GM23248 (cell line): Measurements from ENCODE around the gene GATAD2B. TPM values are rescaled to one million over a fixed set of nuclear protein-coding genes. Genes with fewer than 3 reads are reported as not detected.

ENCODE experiments used
- DNase-seq: peaks from one replicate; pipeline ENCODE4 v3.0.0-alpha.2; 2015
- H2AFZ ChIP-seq: fragments of 200-600 bp; sonication (generic); 2 replicates; pipeline ENCODE4 v1.6.1; 2016; ENCODE audit warnings: antibody characterized with exemption
- H3F3A ChIP-seq: fragments of 200-600 bp; sonication (generic); 2 replicates; pipeline ENCODE4 v1.6.1; 2016; ENCODE audit warnings: mild to moderate bottlenecking, antibody characterized with exemption, mixed run types; ENCODE audit not compliant: insufficient read depth
- H3K27ac ChIP-seq: fragments of 200-600 bp; sonication (generic); 2 replicates; pipeline ENCODE4 v1.5.1; 2016; ENCODE audit warnings: mild to moderate bottlenecking
- H3K27me3 ChIP-seq: fragments of 200-600 bp; sonication (generic); replicated peaks from 2 replicates; pipeline ENCODE4 v1.6.1; 2016; ENCODE audit warnings: mild to moderate bottlenecking; ENCODE audit not compliant: insufficient read depth
- H3K36me3 ChIP-seq: fragments of 200-600 bp; sonication (generic); 2 replicates; pipeline ENCODE4 v1.6.1; 2016; ENCODE audit warnings: low read depth, mild to moderate bottlenecking
- H3K4me1 ChIP-seq: fragments of 200-600 bp; sonication (generic); 2 replicates; pipeline ENCODE4 v1.6.1; 2016; ENCODE audit warnings: mild to moderate bottlenecking; ENCODE audit not compliant: insufficient read depth
- H3K4me2 ChIP-seq: fragments of 200-600 bp; sonication (generic); one replicate; pipeline ENCODE4 v1.6.1; 2016; ENCODE audit warnings: mild to moderate bottlenecking; ENCODE audit not compliant: unreplicated experiment
- H3K4me3 ChIP-seq: fragments of 200-600 bp; sonication (generic); 2 replicates; pipeline ENCODE4 v1.5.1; 2016; ENCODE audit warnings: mild to moderate bottlenecking
- H3K79me2 ChIP-seq: fragments of 200-600 bp; sonication (generic); 2 replicates; pipeline ENCODE4 v1.6.1; 2016; ENCODE audit warnings: mild to moderate bottlenecking; ENCODE audit not compliant: insufficient read depth
- H3K9ac ChIP-seq: fragments of 200-600 bp; sonication (generic); 2 replicates; pipeline ENCODE4 v1.6.1; 2016; ENCODE audit warnings: mild to moderate bottlenecking
- H3K9me2 ChIP-seq: fragments of 200-600 bp; sonication (generic); 2 replicates; pipeline ENCODE4 v1.6.1; 2016; ENCODE audit warnings: mixed run types, mild to moderate bottlenecking, moderate library complexity; ENCODE audit not compliant: insufficient read depth
- H3K9me3 ChIP-seq: fragments of 200-600 bp; sonication (generic); one replicate; pipeline ENCODE4 v1.6.1; 2017; ENCODE audit warnings: low read depth
- H4K20me1 ChIP-seq: fragments of 200-600 bp; sonication (generic); 2 replicates; pipeline ENCODE4 v1.6.0; 2016; ENCODE audit not compliant: insufficient read depth
- EZH2 ChIP-seq: fragments of 200-600 bp; sonication (generic); IDR thresholded peaks from 2 replicates; pipeline ENCODE4 v1.6.1; 2018; ENCODE audit warnings: antibody characterized with exemption, mild to moderate bottlenecking; ENCODE audit not compliant: insufficient read depth, poor library complexity, severe bottlenecking
- EZH2phosphoT487 ChIP-seq: fragments of 200-600 bp; sonication (generic); IDR thresholded peaks from 2 replicates; pipeline ENCODE4 v1.6.1; 2018; ENCODE audit warnings: antibody characterized with exemption, moderate library complexity, mild to moderate bottlenecking, low read depth; ENCODE audit not compliant: insufficient read depth
- WGBS, 2 experiments: methylation state at CpG; one replicate each; pipeline ENCODE4 v1.1.6; 2015 to 2017; ENCODE audit warnings: low lambda C conversion rate in 2 of 2, low coverage in 1 of 2; ENCODE audit errors: missing lambda C conversion rate in 2 of 2; 5-methylcytosine and 5-hydroxymethylcytosine counted together
- in situ Hi-C: fragments of 300-500 bp; cut with MboI; formaldehyde crosslinking; loops from 2 replicates; pipeline ENCODE4 v1.15.0; 2020
- polyA plus RNA-seq: library from polyadenylated mRNA; unstranded; fragments of >200 nt; fragmentation: Nextera tagmentation; extraction: Ambion mirVana; gene quantifications from 2 replicates; pipeline ENCODE4 v1.2.1, GENCODE V29; 2016
- total RNA-seq: library from RNA; depleted of rRNA; stranded (reverse); fragments of >200 nt; shearing (Covaris generic); gene quantifications from 2 replicates; pipeline ENCODE4 v1.2.3, GENCODE V29; 2014

Gene GATAD2B
- total and polyA plus RNA-seq, 2 experiments from 2014 or later: 3.3 to 3.9 TPM

GRCh38 chr1:153803470-153804056, 119.2 kb downstream of the GATAD2B start:
- Histone ChIP-seq H3K4me3 (no peak overlapping the region), H3K4me1 (peaks cover 11% of the 10 kb centered on the region), H3K9ac (no peak overlapping the region), H3K9me3 (no peaks in the 10 kb centered on the region), H4K20me1 (no peaks in the 10 kb centered on the region), H3K79me2 (no peaks in the 10 kb centered on the region), H3K9me2 (no peaks in the 10 kb centered on the region), H3K4me2 (no peak overlapping the region), H3K27me3 (no peaks in the 10 kb centered on the region), H2AFZ (no peak overlapping the region), H3F3A (no peaks in the 10 kb centered on the region), H3K27ac (no peak overlapping the region), H3K36me3 (no peaks in the 10 kb centered on the region)
- WGBS, 2 experiments: 65 to 78% methylated on average over 3 of the region's 3 CpGs
- TF ChIP-seq EZH2phosphoT487: no peak
- no peak for TF ChIP-seq EZH2
- in situ Hi-C loops: no loop called here
- no peak for DNase-seq

GRCh38 chr1:153801786-153802697, 120.7 kb downstream of the GATAD2B start:
- no peaks in the 10 kb centered on the region for H4K20me1 ChIP-seq

GRCh38 chr1:153801028-153801625, 121.6 kb downstream of the GATAD2B start:
- Histone ChIP-seq H3K4me3 (no peak overlapping the region), H4K20me1 (no peaks in the 10 kb centered on the region), H3K4me1 (peaks cover 11% of the 10 kb centered on the region), H3K9me2 (no peaks in the 10 kb centered on the region), H3K27me3 (no peaks in the 10 kb centered on the region), H3K27ac (no peak overlapping the region), H3K4me2 (no peak overlapping the region), H3K36me3 (no peaks in the 10 kb centered on the region), H3F3A (no peaks in the 10 kb centered on the region), H2AFZ (no peak overlapping the region), H3K79me2 (no peaks in the 10 kb centered on the region), H3K9me3 (no peaks in the 10 kb centered on the region), H3K9ac (no peak overlapping the region)
- in situ Hi-C loops: no loop called here
- no peak for DNase-seq
- no peak for TF ChIP-seq EZH2
- no peak for TF ChIP-seq EZH2phosphoT487
- WGBS, 2 experiments: 97 to 98% methylated on average over 6 of the region's 6 CpGs

More at GRCh38 chr1:153801786-153802697, 120.7 kb downstream of the GATAD2B start:
- no peak for DNase-seq
- Histone ChIP-seq H3K4me1 (peaks cover 11% of the 10 kb centered on the region), H3K27ac (no peak overlapping the region), H3F3A (no peaks in the 10 kb centered on the region), H3K4me2 (no peak overlapping the region), H3K4me3 (no peak overlapping the region), H3K9ac (no peak overlapping the region), H3K27me3 (no peaks in the 10 kb centered on the region), H3K9me3 (no peaks in the 10 kb centered on the region), H3K36me3 (no peaks in the 10 kb centered on the region), H3K79me2 (no peaks in the 10 kb centered on the region), H2AFZ (no peak overlapping the region), H3K9me2 (no peaks in the 10 kb centered on the region)
- no peak for TF ChIP-seq EZH2
- no peak for TF ChIP-seq EZH2phosphoT487
- 85 to 87% methylated on average over 7 of the region's 7 CpGs for WGBS, 2 experiments
- in situ Hi-C loops: no loop called here

- H3K4me3 ChIP-seq: no peak overlapping the region
Observed at GRCh38 chr1:153800516-153800915, 122.3 kb downstream of the GATAD2B start.

More at GRCh38 chr1:153800516-153800915, 122.3 kb downstream of the GATAD2B start:
- no peak for TF ChIP-seq EZH2phosphoT487
- no peak for TF ChIP-seq EZH2
- Histone ChIP-seq H4K20me1 (no peaks in the 10 kb centered on the region), H3K9ac (no peak overlapping the region), H3K9me2 (no peaks in the 10 kb centered on the region), H3K27me3 (no peaks in the 10 kb centered on the region), H3K9me3 (no peaks in the 10 kb centered on the region), H3K36me3 (no peaks in the 10 kb centered on the region), H2AFZ (no peak overlapping the region), H3K79me2 (no peaks in the 10 kb centered on the region), H3F3A (no peaks in the 10 kb centered on the region), H3K4me2 (no peak overlapping the region), H3K27ac (no peak overlapping the region), H3K4me1 (peaks cover 6% of the 10 kb centered on the region)
- 79 to 81% methylated on average over 7 of the region's 7 CpGs for WGBS, 2 experiments
- DNase-seq: no peak
- in situ Hi-C loops: no loop called here
